Pulmonary artery endothelial cell (primary cell): ENCODE measurements around the gene SKIDA1. TPM values are rescaled to one million over a fixed set of nuclear protein-coding genes. Genes with fewer than 3 reads are reported as not detected.

Experiments used
- DNase-seq: peaks from one replicate; pipeline ENCODE4 v3.0.0-alpha.2; 2011; ENCODE audit warnings: low read depth, low spot score
- total RNA-seq: library from RNA; depleted of rRNA; stranded (reverse); fragments of >200 nt; gene quantifications from 2 replicates; pipeline ENCODE4 v1.2.3, GENCODE V29; 2014

Gene SKIDA1
- total RNA-seq, 1 donor from 2014 or later = 0.33 TPM

- DNase-seq = no peak
These were observed 8.1 kb downstream of the SKIDA1 start for GRCh38 chr10:21517134-21518031.

- DNase-seq = no peak
These were observed 9.0 kb downstream of the SKIDA1 start for GRCh38 chr10:21516242-21517131.

- no peak for DNase-seq
These were observed 9.9 kb downstream of the SKIDA1 start for GRCh38 chr10:21515361-21516241.

GRCh38 chr10:21514818-21515351 is 10.6 kb downstream of the SKIDA1 start:
- no peak for DNase-seq

- no peak for DNase-seq
These were observed 11.2 kb downstream of the SKIDA1 start for GRCh38 chr10:21514129-21514817.

GRCh38 chr10:21513405-21513788 is 12.1 kb downstream of the SKIDA1 start:
- no peak for DNase-seq

- DNase-seq = no peak
These were observed 12.7 kb downstream of the SKIDA1 start for GRCh38 chr10:21512573-21513404.

- no peak for DNase-seq
These were observed 13.4 kb downstream of the SKIDA1 start for GRCh38 chr10:21511946-21512572.

GRCh38 chr10:21511095-21511570 is 14.3 kb downstream of the SKIDA1 start:
- DNase-seq = no peak

GRCh38 chr10:21510241-21511094 is 15.0 kb downstream of the SKIDA1 start:
- no peak for DNase-seq

- DNase-seq = no peak
These were observed 15.9 kb downstream of the SKIDA1 start for GRCh38 chr10:21509341-21510240.

GRCh38 chr10:21508706-21509331 is 16.7 kb downstream of the SKIDA1 start:
- DNase-seq = no peak

GRCh38 chr10:21507150-21507549 is 18.3 kb downstream of the SKIDA1 start:
- no peak for DNase-seq

GRCh38 chr10:21506351-21506750 is 19.1 kb downstream of the SKIDA1 start:
- no peak for DNase-seq

- DNase-seq = no peak
These were observed 19.7 kb downstream of the SKIDA1 start for GRCh38 chr10:21505711-21506278.

- no peak for DNase-seq
These were observed 21.9 kb downstream of the SKIDA1 start for GRCh38 chr10:21503542-21503941.
